ENCODE measurements around the gene LYSMD2. TPM values are rescaled to one million over a fixed set of nuclear protein-coding genes. Genes with fewer than 3 reads are reported as not detected.

Gene LYSMD2
- total RNA-seq, 1 experiment from 2014 or later = 5.4 TPM

DNA sequence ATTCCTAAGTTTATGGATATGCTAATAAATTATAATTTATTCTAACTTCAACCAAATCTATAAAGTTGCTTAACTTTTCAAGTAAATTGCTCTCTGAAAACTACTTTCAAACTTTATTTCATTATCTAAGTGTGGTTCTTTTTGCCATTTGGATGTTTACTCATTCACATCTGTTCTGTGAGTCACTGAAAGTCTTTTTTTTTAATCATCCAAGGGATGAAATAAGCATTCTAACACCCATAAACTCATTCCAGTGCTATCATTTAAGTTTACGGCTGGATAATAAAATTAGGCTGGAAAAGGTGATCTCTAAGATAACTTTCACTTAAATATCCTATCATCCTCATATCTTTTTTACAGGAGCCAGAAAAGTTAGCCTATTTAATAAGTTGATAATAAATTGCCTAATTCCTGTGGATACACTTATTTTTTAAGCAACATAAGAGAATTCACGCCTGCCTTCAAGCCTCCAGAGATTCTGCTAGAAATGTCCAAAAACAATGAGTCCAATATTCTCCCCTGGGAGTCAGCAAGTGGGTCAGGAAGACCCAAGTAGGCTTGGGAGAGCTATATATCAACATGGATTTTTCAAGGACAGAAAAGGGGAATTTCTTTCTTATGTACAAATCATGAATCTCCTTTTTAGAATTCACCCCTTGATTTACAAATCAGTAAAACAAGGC is 30.4 kb downstream of the LYSMD2 start:
- Histone ChIP-seq H3K9ac (ENCODE audit: low read length) (no peak overlapping the region), H3K27ac (ENCODE audit: low read length) (no peak overlapping the region), H3K4me1 (ENCODE audit: low read length) (no peaks in the 10 kb centered on the region), H3K79me2 (ENCODE audit: low read length) (no peaks in the 10 kb centered on the region), H3K4me2 (ENCODE audit: low read depth, low read length, poor library complexity, severe bottlenecking) (no peak overlapping the region), H3K9me3 (ENCODE audit: low read length) (no peaks in the 10 kb centered on the region), H3K27me3 (ENCODE audit: low read length) (no peaks in the 10 kb centered on the region), H2AFZ (ENCODE audit: low read length) (no peak overlapping the region), H3K9me2 (replicated peaks; ENCODE audit: insufficient read depth, low read length) (no peaks in the 10 kb centered on the region), H3K36me3 (ENCODE audit: insufficient read depth, low read length) (no peaks in the 10 kb centered on the region), H4K20me1 (ENCODE audit: insufficient read depth, low read depth, low read length) (no peaks in the 10 kb centered on the region), H3K4me3 (ENCODE audit: low read length) (no peak overlapping the region)
- DNase-seq = no peak

DNA sequence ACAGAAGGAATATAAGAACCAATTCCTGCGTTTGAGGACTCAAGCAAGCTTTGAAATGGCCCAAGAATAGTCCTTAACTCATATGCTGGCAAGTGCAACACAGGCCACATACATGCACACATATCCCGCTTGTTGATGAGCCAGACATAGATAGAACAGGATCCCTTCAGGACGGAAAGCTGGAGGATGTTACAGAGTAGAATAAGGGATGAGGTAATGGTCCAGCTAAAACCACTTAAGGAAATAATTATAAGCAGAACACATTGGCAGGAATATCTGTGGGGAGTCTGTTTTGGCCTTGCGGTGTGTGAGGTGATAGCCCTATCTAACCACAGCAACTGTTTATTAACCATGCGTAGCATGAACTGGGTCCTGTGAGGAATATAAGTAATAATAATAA is 31.2 kb downstream of the LYSMD2 start:
- no peak overlapping the region for H3K4me2 ChIP-seq (ENCODE audit: low read depth, low read length, poor library complexity, severe bottlenecking)

DNA sequence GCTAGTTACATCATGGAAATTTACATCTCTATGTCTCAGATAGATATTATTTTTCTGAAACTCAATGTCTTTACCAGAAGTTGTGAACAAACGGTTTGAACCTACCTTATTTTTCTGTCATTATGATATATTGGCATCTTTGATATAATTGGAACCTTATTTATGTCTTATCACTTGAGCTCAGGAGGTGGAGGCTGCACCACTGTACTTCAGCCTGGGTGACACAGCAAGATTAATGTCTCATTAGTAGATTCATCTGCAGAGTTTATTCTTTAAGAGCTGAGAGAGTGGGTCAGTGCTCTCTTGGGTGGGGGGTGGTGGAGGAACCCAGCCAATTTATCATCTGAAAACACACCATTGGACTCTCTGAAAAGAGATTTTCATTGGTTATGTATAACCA is 34.7 kb downstream of the LYSMD2 start:
- H3K4me2 ChIP-seq (ENCODE audit: low read depth, low read length, poor library complexity, severe bottlenecking) = no peak overlapping the region
- H3K36me3 ChIP-seq (ENCODE audit: insufficient read depth, low read length) = no peaks in the 10 kb centered on the region

More for the DNA sequence above, 31.2 kb downstream of the LYSMD2 start:
- Histone ChIP-seq H2AFZ (ENCODE audit: low read length) (no peak overlapping the region), H3K4me3 (ENCODE audit: low read length) (no peak overlapping the region), H3K9me2 (replicated peaks; ENCODE audit: insufficient read depth, low read length) (no peaks in the 10 kb centered on the region), H3K27ac (ENCODE audit: low read length) (no peak overlapping the region), H3K9me3 (ENCODE audit: low read length) (no peaks in the 10 kb centered on the region), H4K20me1 (ENCODE audit: insufficient read depth, low read depth, low read length) (no peaks in the 10 kb centered on the region), H3K9ac (ENCODE audit: low read length) (no peak overlapping the region), H3K27me3 (ENCODE audit: low read length) (no peaks in the 10 kb centered on the region), H3K4me1 (ENCODE audit: low read length) (no peaks in the 10 kb centered on the region), H3K36me3 (ENCODE audit: insufficient read depth, low read length) (no peaks in the 10 kb centered on the region), H3K79me2 (ENCODE audit: low read length) (no peaks in the 10 kb centered on the region)
- DNase-seq = no peak

DNA sequence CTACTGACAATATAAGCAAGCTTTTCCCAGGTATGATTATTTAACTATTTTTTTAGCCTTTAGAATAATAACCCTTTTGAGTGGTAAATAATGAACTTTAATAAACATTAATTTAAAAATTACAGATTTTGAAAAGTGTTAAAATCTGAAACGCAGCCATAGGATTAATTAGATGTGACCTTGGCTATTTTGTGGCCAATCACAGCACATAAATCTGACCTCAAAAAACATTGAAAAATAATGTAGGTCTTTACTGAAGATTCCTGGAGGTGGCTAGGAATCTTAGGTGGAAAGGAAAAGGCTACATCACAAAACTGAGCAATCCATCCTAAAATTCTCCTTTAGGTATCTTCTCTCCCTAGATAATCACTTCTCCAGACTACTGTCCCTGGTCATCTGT is 38.1 kb downstream of the LYSMD2 start:
- H4K20me1 ChIP-seq (ENCODE audit: insufficient read depth, low read depth, low read length) = no peaks in the 10 kb centered on the region
- no peaks in the 10 kb centered on the region for H3K27me3 ChIP-seq (ENCODE audit: low read length)
- H3K79me2 ChIP-seq (ENCODE audit: low read length) = no peaks in the 10 kb centered on the region
- H3K9ac ChIP-seq (ENCODE audit: low read length) = no peak overlapping the region
- no peak overlapping the region for H3K4me2 ChIP-seq (ENCODE audit: low read depth, low read length, poor library complexity, severe bottlenecking)
- no peak overlapping the region for H3K27ac ChIP-seq (ENCODE audit: low read length)
- H3K4me3 ChIP-seq (ENCODE audit: low read length) = no peak overlapping the region
- no peaks in the 10 kb centered on the region for H3K4me1 ChIP-seq (ENCODE audit: low read length)
- H3K9me2 ChIP-seq (replicated peaks; ENCODE audit: insufficient read depth, low read length) = no peaks in the 10 kb centered on the region
- no peaks in the 10 kb centered on the region for H3K36me3 ChIP-seq (ENCODE audit: insufficient read depth, low read length)
- H2AFZ ChIP-seq (ENCODE audit: low read length) = no peak overlapping the region
- no peaks in the 10 kb centered on the region for H3K9me3 ChIP-seq (ENCODE audit: low read length)
- DNase-seq = no peak

More for the DNA sequence above, 34.7 kb downstream of the LYSMD2 start:
- Histone ChIP-seq H2AFZ (ENCODE audit: low read length) (no peak overlapping the region), H3K27ac (ENCODE audit: low read length) (no peak overlapping the region), H3K9ac (ENCODE audit: low read length) (no peak overlapping the region), H3K9me2 (replicated peaks; ENCODE audit: insufficient read depth, low read length) (no peaks in the 10 kb centered on the region), H3K4me1 (ENCODE audit: low read length) (no peaks in the 10 kb centered on the region), H3K4me3 (ENCODE audit: low read length) (no peak overlapping the region), H3K79me2 (ENCODE audit: low read length) (no peaks in the 10 kb centered on the region), H4K20me1 (ENCODE audit: insufficient read depth, low read depth, low read length) (no peaks in the 10 kb centered on the region), H3K9me3 (ENCODE audit: low read length) (no peaks in the 10 kb centered on the region), H3K27me3 (ENCODE audit: low read length) (no peaks in the 10 kb centered on the region)
- DNase-seq = no peak

DNA sequence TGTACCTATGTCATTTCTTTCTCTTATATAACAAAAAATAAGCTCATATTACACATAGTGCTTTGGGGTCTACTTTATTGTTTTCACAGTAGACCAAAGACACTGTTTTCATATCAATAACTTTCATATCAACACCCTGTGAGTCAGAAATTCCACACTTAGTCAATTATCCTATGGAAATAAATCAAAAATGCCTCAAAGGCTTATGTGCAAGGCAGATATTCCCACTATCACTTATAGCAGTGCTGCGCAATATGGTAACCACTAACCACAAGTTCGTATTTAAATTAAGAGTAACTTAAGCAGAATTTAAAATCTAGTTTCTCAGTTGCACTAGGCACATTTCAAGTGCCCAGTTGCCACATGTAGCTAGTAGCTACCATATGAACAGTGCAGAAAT is 40.3 kb downstream of the LYSMD2 start:
- H3K9me2 ChIP-seq (replicated peaks; ENCODE audit: insufficient read depth, low read length) = no peaks in the 10 kb centered on the region
- DNase-seq = no peak

DNA sequence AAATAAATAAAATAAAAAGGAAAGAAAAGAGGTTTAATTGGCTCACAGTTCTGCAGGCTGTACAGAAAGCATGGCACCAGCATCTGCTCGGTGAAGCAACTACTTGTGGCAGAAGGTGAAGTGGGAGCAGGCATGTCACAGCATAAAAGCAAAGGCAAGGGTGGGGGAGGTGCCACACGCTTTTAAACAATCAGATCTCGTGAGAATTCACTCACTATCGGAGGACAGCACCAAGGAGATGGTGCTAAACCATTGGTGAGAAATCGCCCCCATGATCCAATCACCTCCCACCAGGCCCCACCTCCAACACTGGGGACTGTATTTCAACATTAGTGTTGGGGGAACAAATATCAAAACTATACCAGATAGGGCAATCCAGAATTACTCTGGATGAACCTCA is 40.9 kb downstream of the LYSMD2 start:
- DNase-seq = no peak
- Histone ChIP-seq H3K36me3 (ENCODE audit: insufficient read depth, low read length) (no peaks in the 10 kb centered on the region), H3K9me2 (replicated peaks; ENCODE audit: insufficient read depth, low read length) (no peaks in the 10 kb centered on the region), H2AFZ (ENCODE audit: low read length) (no peak overlapping the region), H3K9ac (ENCODE audit: low read length) (no peak overlapping the region), H3K4me1 (ENCODE audit: low read length) (no peaks in the 10 kb centered on the region), H3K4me2 (ENCODE audit: low read depth, low read length, poor library complexity, severe bottlenecking) (no peak overlapping the region), H3K4me3 (ENCODE audit: low read length) (no peak overlapping the region), H3K27me3 (ENCODE audit: low read length) (peaks cover 2% of the 10 kb centered on the region; the same call in 1 of the 2 replicates), H4K20me1 (ENCODE audit: insufficient read depth, low read depth, low read length) (no peaks in the 10 kb centered on the region), H3K27ac (ENCODE audit: low read length) (no peak overlapping the region), H3K9me3 (ENCODE audit: low read length) (no peaks in the 10 kb centered on the region), H3K79me2 (ENCODE audit: low read length) (no peaks in the 10 kb centered on the region)

More for the DNA sequence above, 40.3 kb downstream of the LYSMD2 start:
- Histone ChIP-seq H3K27ac (ENCODE audit: low read length) (no peak overlapping the region), H3K9me3 (ENCODE audit: low read length) (no peaks in the 10 kb centered on the region), H3K4me1 (ENCODE audit: low read length) (no peaks in the 10 kb centered on the region), H3K4me2 (ENCODE audit: low read depth, low read length, poor library complexity, severe bottlenecking) (no peak overlapping the region), H4K20me1 (ENCODE audit: insufficient read depth, low read depth, low read length) (no peaks in the 10 kb centered on the region), H3K4me3 (ENCODE audit: low read length) (no peak overlapping the region), H3K36me3 (ENCODE audit: insufficient read depth, low read length) (no peaks in the 10 kb centered on the region), H2AFZ (ENCODE audit: low read length) (no peak overlapping the region), H3K79me2 (ENCODE audit: low read length) (no peaks in the 10 kb centered on the region), H3K27me3 (ENCODE audit: low read length) (no peaks in the 10 kb centered on the region), H3K9ac (ENCODE audit: low read length) (no peak overlapping the region)

DNA sequence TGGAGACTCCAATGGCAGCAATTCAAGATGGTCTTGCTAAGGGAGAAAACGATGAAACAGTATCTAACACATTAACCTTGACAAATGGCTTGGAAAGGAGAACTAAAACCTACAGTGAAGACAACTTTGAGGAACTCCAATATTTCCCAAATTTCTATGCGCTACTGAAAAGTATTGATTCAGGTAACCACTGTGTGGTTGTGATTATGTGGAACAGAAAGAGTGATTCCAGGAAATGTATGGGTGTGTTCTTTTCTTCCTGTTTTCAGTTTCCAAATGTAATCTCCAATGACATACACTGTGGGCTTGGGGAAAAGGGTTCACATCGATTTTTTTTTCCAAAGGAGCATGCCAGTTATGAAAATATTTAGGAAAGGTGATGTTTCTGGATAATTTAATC is 45.3 kb downstream of the LYSMD2 start:
- H3K9me2 ChIP-seq (replicated peaks; ENCODE audit: insufficient read depth, low read length) = no peaks in the 10 kb centered on the region
- no peaks in the 10 kb centered on the region for H3K4me1 ChIP-seq (ENCODE audit: low read length)
- H3K4me3 ChIP-seq (ENCODE audit: low read length) = no peak overlapping the region
- H3K9ac ChIP-seq (ENCODE audit: low read length) = no peak overlapping the region
- H3K27ac ChIP-seq (ENCODE audit: low read length) = no peak overlapping the region
- peaks cover 2% of the 10 kb centered on the region; the same call in 1 of the 2 replicates for H3K27me3 ChIP-seq (ENCODE audit: low read length)
- no peak overlapping the region for H3K4me2 ChIP-seq (ENCODE audit: low read depth, low read length, poor library complexity, severe bottlenecking)
- no peaks in the 10 kb centered on the region for H3K36me3 ChIP-seq (ENCODE audit: insufficient read depth, low read length)
- H3K79me2 ChIP-seq (ENCODE audit: low read length) = no peaks in the 10 kb centered on the region
- no peak for DNase-seq
- H2AFZ ChIP-seq (ENCODE audit: low read length) = no peak overlapping the region
- H4K20me1 ChIP-seq (ENCODE audit: insufficient read depth, low read depth, low read length) = no peaks in the 10 kb centered on the region
- H3K9me3 ChIP-seq (ENCODE audit: low read length) = no peaks in the 10 kb centered on the region

DNA sequence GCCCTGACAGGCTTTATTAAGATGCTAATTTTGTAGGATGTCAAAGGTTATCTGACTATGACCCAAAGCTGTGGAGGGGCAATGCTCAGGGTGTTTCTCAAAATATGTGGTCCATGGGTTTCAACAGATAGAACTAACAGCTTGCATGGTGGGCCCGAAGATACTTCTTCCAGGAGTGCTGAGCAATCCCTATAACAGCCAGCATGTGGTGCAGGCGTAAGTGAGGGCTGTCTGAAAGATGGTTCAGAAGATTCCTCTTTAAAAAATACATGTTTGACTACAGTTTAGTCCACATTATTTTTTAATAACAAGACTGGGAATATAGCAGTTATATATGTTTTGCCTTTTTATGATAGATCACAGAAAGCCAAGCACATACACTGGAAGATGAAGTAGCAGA is 48.6 kb downstream of the LYSMD2 start:
- H3K27me3 ChIP-seq (ENCODE audit: low read length) = peaks cover 2% of the 10 kb centered on the region; the same call in 1 of the 2 replicates
- no peaks in the 10 kb centered on the region for H3K9me2 ChIP-seq (replicated peaks; ENCODE audit: insufficient read depth, low read length)
- DNase-seq = peak; percentile 53
- H3K4me2 ChIP-seq (ENCODE audit: low read depth, low read length, poor library complexity, severe bottlenecking) = no peak overlapping the region
- H3K4me1 ChIP-seq (ENCODE audit: low read length) = no peaks in the 10 kb centered on the region
- no peak overlapping the region for H3K27ac ChIP-seq (ENCODE audit: low read length)
- H3K4me3 ChIP-seq (ENCODE audit: low read length) = no peak overlapping the region
- no peaks in the 10 kb centered on the region for H3K9me3 ChIP-seq (ENCODE audit: low read length)
- no peak overlapping the region for H3K9ac ChIP-seq (ENCODE audit: low read length)
- H2AFZ ChIP-seq (ENCODE audit: low read length) = no peak overlapping the region
- H3K79me2 ChIP-seq (ENCODE audit: low read length) = no peaks in the 10 kb centered on the region
- no peaks in the 10 kb centered on the region for H4K20me1 ChIP-seq (ENCODE audit: insufficient read depth, low read depth, low read length)
- H3K36me3 ChIP-seq (ENCODE audit: insufficient read depth, low read length) = no peaks in the 10 kb centered on the region

All from Karpas-422 (cell line).